HepG2 (cell line): ENCODE data around the gene ESRRB. TPM values are rescaled to one million over a fixed set of nuclear protein-coding genes. Genes with fewer than 3 reads are reported as not detected.

Source experiments
- FOXK1 ChIP-seq: sonication (generic); formaldehyde crosslinking; IDR thresholded peaks from 2 replicates; pipeline ENCODE4 v1.4.0; 2020; ENCODE audit warnings: low read depth, missing genetic modification reagents, borderline replicate concordance
- KLF13 ChIP-seq: sonication (generic); formaldehyde crosslinking; IDR thresholded peaks from 2 replicates; pipeline ENCODE4 v1.4.0; 2020; ENCODE audit warnings: mild to moderate bottlenecking, missing genetic modification reagents
- MAF1 ChIP-seq: sonication (generic); formaldehyde crosslinking; IDR thresholded peaks from 2 replicates; pipeline ENCODE4 v1.5.0; 2020; ENCODE audit warnings: missing genetic modification reagents, borderline replicate concordance
- NFE2L1 ChIP-seq: sonication (generic); formaldehyde crosslinking; IDR thresholded peaks from 2 replicates; pipeline ENCODE4 v1.4.0; 2020; ENCODE audit warnings: missing genetic modification reagents, mild to moderate bottlenecking, borderline replicate concordance
- RBFOX2 ChIP-seq: fragments of 200-400 bp; formaldehyde crosslinking; IDR thresholded peaks from 2 replicates; pipeline ENCODE4 v1.6.1; 2017; ENCODE audit warnings: low read depth, mild to moderate bottlenecking, low read length
- polyA plus RNA-seq, 8 experiments: library from polyadenylated mRNA; depleted of rRNA in 3 of 8; stranded (reverse) in 7 of 8; unstranded in 1 of 8; fragments of >200 nt; fragmentation: Illumina TruSeq in 4 of 8; extraction: Trizol in 4 of 8; gene quantifications; 2 replicates each; pipeline versions ENCODE4 v1.2.1 to v1.2.3, GENCODE V29; 2011 to 2016; ENCODE audit warnings: low read depth in 4 of 8, missing spikeins in 1 of 8, mixed read lengths in 1 of 8; ENCODE audit not compliant: insufficient read depth in 1 of 8
- total RNA-seq, 5 experiments: library from RNA; depleted of rRNA; stranded (reverse); fragments of >200 nt; fragmentation: Illumina TruSeq; extraction: Trizol; gene quantifications; 2 replicates each; pipeline ENCODE4 v1.2.3, GENCODE V29; 2016; ENCODE audit warnings: low read depth in 1 of 5
- TF ChIP-seq, protein P1 (sequence below): sonication (generic); formaldehyde crosslinking; IDR thresholded peaks from 2 replicates; pipeline ENCODE4 v1.8.0; 2022; ENCODE audit warnings: mild to moderate bottlenecking, missing genetic modification reagents, borderline replicate concordance
- TF ChIP-seq, protein P2 (sequence below), 2 experiments: sonication (generic) in 1 of 2; formaldehyde crosslinking in 1 of 2; IDR thresholded peaks; 2 replicates each; pipeline versions ENCODE4 v1.6.1 to v1.9.0; 2014 to 2022; ENCODE audit warnings: antibody characterized with exemption in 1 of 2, borderline replicate concordance in 1 of 2, inconsistent platforms in 1 of 2, low read depth in 1 of 2, missing genetic modification reagents in 1 of 2
- TF ChIP-seq, protein P3 (sequence below): sonication (generic); formaldehyde crosslinking; IDR thresholded peaks from 2 replicates; pipeline ENCODE4 v1.9.0; 2022; ENCODE audit warnings: missing genetic modification reagents, mild to moderate bottlenecking, borderline replicate concordance
- TF ChIP-seq, protein P4 (sequence below), 2 experiments: sonication (generic) in 1 of 2; formaldehyde crosslinking in 1 of 2; IDR thresholded peaks; 2 replicates each; pipeline versions ENCODE4 v1.4.0 to v1.6.1; 2018 to 2020; ENCODE audit warnings: missing genetic modification reagents in 2 of 2, borderline replicate concordance in 1 of 2, low read depth in 1 of 2, mild to moderate bottlenecking in 1 of 2, missing biosample characterization in 1 of 2
- TF ChIP-seq, protein P5 (sequence below): IDR thresholded peaks from 2 replicates; pipeline ENCODE4 v1.6.1; 2016; ENCODE audit warnings: control low read depth

Gene ESRRB
- total and polyA plus RNA-seq, 2 of the 13 experiments (the other 11 are each of a cell fraction or from before 2014, with no cell fraction given), result 0.04 to 0.33 TPM

DNA sequence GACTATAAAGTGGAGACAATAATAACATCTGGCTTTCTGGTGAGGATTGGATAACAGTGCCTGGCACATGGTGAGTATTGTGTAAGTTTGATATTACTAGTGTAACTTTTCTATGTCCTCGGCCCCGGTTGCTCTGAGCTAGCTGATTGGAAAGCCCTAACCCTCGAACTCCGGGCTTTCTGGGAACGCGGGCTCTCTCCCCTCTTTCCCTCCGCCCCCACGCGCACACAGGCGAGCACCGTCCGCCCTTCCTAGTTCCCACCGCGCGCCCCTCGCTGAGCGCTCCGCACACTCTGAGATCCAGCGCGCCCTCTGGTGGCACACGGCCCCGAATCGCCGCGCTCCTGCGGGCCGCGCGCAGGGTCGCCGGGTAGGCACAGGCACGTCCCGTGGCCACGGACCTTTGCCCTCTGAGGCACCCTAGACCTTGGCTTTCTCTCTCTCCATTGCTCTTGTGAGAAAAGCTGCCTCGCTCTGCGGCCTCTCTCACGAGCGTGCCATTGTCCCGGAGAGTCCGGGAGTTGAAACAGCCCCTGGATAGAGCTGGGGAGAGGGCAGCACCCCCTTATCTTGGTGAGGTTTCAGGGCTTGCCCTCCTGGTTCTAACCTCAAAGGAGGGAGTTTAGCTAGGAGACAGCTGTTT is 23.2 kb upstream of the ESRRB start (continued):
- TF ChIP-seq, protein P1, sequence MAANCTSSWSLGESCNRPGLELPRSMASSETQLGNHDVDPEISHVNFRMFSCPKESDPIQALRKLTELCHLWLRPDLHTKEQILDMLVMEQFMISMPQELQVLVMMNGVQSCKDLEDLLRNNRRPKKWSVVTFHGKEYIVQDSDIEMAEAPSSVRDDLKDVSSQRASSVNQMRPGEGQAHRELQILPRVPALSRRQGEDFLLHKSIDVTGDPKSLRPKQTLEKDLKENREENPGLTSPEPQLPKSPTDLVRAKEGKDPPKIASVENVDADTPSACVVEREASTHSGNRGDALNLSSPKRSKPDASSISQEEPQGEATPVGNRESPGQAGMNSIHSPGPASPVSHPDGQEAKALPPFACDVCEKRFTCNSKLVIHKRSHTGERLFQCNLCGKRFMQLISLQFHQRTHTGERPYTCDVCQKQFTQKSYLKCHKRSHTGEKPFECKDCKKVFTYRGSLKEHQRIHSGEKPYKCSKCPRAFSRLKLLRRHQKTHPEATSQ, result no peak
- no peak for TF ChIP-seq NFE2L1 (CRISPR knock-in tag)
- TF ChIP-seq MAF1 (CRISPR knock-in tag), result no peak
- TF ChIP-seq, protein P2, sequence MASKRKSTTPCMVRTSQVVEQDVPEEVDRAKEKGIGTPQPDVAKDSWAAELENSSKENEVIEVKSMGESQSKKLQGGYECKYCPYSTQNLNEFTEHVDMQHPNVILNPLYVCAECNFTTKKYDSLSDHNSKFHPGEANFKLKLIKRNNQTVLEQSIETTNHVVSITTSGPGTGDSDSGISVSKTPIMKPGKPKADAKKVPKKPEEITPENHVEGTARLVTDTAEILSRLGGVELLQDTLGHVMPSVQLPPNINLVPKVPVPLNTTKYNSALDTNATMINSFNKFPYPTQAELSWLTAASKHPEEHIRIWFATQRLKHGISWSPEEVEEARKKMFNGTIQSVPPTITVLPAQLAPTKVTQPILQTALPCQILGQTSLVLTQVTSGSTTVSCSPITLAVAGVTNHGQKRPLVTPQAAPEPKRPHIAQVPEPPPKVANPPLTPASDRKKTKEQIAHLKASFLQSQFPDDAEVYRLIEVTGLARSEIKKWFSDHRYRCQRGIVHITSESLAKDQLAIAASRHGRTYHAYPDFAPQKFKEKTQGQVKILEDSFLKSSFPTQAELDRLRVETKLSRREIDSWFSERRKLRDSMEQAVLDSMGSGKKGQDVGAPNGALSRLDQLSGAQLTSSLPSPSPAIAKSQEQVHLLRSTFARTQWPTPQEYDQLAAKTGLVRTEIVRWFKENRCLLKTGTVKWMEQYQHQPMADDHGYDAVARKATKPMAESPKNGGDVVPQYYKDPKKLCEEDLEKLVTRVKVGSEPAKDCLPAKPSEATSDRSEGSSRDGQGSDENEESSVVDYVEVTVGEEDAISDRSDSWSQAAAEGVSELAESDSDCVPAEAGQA (IDR thresholded peaks at IDR 0.05; ENCODE audit: low read depth), result no peak
- TF ChIP-seq, protein P2 (CRISPR knock-in tag; IDR thresholded peaks at IDR 0.05; ENCODE audit: borderline replicate concordance), result no peak
- TF ChIP-seq FOXK1 (CRISPR knock-in tag), result 0 out of 2 replicates have a peak, but pooled peaks have one; percentile 31
- TF ChIP-seq RBFOX2, result no peak
- TF ChIP-seq, protein P3, sequence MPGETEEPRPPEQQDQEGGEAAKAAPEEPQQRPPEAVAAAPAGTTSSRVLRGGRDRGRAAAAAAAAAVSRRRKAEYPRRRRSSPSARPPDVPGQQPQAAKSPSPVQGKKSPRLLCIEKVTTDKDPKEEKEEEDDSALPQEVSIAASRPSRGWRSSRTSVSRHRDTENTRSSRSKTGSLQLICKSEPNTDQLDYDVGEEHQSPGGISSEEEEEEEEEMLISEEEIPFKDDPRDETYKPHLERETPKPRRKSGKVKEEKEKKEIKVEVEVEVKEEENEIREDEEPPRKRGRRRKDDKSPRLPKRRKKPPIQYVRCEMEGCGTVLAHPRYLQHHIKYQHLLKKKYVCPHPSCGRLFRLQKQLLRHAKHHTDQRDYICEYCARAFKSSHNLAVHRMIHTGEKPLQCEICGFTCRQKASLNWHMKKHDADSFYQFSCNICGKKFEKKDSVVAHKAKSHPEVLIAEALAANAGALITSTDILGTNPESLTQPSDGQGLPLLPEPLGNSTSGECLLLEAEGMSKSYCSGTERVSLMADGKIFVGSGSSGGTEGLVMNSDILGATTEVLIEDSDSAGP (CRISPR knock-in tag), result peak; percentile 61; the same call in 1 of the 2 replicates
- TF ChIP-seq, protein P4, sequence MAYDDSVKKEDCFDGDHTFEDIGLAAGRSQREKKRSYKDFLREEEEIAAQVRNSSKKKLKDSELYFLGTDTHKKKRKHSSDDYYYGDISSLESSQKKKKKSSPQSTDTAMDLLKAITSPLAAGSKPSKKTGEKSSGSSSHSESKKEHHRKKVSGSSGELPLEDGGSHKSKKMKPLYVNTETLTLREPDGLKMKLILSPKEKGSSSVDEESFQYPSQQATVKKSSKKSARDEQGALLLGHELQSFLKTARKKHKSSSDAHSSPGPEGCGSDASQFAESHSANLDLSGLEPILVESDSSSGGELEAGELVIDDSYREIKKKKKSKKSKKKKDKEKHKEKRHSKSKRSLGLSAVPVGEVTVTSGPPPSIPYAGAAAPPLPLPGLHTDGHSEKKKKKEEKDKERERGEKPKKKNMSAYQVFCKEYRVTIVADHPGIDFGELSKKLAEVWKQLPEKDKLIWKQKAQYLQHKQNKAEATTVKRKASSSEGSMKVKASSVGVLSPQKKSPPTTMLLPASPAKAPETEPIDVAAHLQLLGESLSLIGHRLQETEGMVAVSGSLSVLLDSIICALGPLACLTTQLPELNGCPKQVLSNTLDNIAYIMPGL (CRISPR knock-in tag; IDR thresholded peaks at IDR 0.05; ENCODE audit: borderline replicate concordance in 1 of 2, low read depth in 1 of 2), result peak; percentile 82 to 90
- TF ChIP-seq KLF13 (CRISPR knock-in tag), result no peak
- TF ChIP-seq, protein P5, sequence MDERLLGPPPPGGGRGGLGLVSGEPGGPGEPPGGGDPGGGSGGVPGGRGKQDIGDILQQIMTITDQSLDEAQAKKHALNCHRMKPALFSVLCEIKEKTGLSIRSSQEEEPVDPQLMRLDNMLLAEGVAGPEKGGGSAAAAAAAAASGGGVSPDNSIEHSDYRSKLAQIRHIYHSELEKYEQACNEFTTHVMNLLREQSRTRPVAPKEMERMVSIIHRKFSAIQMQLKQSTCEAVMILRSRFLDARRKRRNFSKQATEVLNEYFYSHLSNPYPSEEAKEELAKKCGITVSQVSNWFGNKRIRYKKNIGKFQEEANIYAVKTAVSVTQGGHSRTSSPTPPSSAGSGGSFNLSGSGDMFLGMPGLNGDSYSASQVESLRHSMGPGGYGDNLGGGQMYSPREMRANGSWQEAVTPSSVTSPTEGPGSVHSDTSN (CRISPR knock-in tag), result no peak
